ENCODE results near the gene CER1. TPM values are rescaled to one million over a fixed set of nuclear protein-coding genes. Genes with fewer than 3 reads are reported as not detected.

CER1 gene, protein sequence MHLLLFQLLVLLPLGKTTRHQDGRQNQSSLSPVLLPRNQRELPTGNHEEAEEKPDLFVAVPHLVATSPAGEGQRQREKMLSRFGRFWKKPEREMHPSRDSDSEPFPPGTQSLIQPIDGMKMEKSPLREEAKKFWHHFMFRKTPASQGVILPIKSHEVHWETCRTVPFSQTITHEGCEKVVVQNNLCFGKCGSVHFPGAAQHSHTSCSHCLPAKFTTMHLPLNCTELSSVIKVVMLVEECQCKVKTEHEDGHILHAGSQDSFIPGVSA
- total RNA-seq (2014; rRNA removed; shearing (Covaris generic)) = not detected in 2 replicates

GRCh38 chr9:14722391-14723035, at the start of gene CER1:
TSS of gene CER1 (minus strand) at chr9:14722733. CDS start at chr9:14722672, 61 bp downstream.
- DNase-seq (ENCODE audit: low read depth) = no peak

GRCh38 chr9:14770592-14770991, 48.1 kb upstream of the CER1 start:
- no peak for DNase-seq (ENCODE audit: low read depth)

DNA sequence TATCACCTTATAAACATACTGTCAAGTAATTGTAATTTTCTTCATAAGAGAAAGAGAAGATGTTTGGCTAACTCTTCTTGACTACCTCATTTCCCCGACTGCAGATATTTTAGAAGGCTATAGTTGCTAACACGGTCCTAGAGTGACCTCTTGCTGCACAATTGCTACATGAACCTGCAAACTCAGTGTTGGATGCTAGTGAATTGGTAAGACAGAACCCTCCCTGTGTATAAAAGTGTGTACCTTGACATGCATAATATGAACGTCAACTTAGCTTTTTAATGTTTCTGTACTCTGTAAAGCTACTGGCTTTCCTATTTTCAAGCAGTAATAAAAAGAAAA, 46.7 kb upstream of the CER1 start:
- peak; percentile 46 for DNase-seq (ENCODE audit: low read depth)

GRCh38 chr9:14768405-14769229, 46.1 kb upstream of the CER1 start:
- DNase-seq (ENCODE audit: low read depth) = peak; percentile 57

DNA sequence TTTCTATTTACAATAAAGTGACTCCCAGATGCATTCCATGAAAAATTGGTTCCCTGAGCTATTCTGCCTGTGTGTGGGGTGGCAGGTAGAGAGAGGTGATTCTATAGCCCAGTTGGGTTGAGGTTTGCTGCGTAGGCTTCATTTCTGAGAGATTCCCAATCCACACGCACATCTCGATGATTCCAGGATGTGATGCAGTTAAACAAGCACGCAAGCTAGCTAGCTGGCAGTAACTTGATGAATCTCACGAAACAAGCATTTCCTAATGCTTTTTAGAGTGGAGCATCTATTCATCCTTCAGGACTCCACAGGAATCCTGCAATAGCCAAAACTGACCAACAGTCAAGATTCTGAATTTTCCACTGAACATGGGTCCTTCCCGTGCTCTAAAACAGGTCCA, 43.8 kb upstream of the CER1 start:
- peak; percentile 7 for DNase-seq (ENCODE audit: low read depth)

- no peak for DNase-seq (ENCODE audit: low read depth)
These were observed 39.1 kb upstream of the CER1 start for GRCh38 chr9:14761584-14761983.

GRCh38 chr9:14760060-14760459, 37.5 kb upstream of the CER1 start:
- DNase-seq (ENCODE audit: low read depth) = no peak

- DNase-seq (ENCODE audit: low read depth) = no peak
These were observed 33.8 kb upstream of the CER1 start for GRCh38 chr9:14756291-14756690.

DNA sequence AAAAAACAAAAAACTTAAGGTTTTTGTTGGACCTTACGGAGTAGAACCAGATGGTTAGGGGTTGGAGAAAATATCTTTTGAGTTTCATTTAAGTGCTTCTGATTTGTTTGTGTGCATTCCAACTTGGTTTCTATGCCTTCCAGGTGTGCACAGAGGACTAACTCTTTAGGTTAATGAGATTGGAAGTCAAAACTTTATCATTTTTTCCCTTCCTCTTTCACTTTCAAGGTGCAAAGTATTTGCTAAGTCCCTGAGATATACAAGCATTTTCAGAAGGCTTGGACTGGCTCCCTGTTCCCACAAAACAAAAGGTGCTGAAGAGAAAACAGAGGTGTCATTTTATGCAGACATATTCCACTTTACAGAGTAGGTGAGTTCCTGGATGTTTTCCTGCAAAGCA, 30.3 kb upstream of the CER1 start:
- DNase-seq (ENCODE audit: low read depth) = no peak

DNA sequence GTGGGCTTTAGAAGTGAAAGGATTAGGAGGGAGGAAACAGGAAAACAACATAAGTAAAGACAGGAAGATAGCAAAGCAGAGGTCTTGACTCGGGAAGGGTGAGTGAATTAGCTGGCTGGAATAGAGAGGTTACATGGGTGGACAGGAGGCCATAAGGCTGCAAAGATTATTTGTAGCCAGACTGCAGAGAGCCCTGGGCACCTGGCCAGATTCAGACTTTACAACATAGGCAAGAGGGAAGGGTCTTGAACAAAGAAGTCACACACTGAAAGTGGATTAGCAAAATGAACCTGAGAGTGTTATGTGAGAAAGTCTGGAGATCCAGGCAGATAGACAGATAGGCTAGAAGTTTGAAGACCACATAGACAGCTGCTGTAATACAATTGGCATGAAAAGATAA, 29.7 kb upstream of the CER1 start:
- no peak for DNase-seq (ENCODE audit: low read depth)

- DNase-seq (ENCODE audit: low read depth) = no peak
These were observed 28.3 kb upstream of the CER1 start for GRCh38 chr9:14750821-14751220.

DNA sequence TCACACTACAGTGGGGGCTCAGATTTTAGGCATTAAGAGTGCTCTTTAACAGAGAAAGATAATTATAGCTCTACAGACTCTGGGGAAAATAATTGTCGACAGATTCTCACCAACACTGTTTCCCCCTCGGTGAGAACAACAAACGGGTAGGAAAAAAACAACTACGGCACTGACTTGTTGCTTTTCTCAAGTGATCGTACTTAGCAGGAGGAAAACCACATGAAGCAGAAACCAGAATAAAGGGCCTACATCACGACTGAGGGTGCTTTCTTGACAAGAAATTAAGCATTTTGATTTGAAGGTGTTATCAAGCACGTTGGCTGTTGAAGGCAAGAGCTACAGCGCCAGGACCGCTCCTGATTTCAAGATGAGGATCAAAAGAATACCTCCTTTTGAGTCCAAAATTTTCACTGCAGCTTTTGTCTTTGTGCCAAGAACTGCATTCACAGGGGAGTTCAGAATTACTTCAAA, 27.2 kb upstream of the CER1 start:
- DNase-seq (ENCODE audit: low read depth) = no peak

DNA sequence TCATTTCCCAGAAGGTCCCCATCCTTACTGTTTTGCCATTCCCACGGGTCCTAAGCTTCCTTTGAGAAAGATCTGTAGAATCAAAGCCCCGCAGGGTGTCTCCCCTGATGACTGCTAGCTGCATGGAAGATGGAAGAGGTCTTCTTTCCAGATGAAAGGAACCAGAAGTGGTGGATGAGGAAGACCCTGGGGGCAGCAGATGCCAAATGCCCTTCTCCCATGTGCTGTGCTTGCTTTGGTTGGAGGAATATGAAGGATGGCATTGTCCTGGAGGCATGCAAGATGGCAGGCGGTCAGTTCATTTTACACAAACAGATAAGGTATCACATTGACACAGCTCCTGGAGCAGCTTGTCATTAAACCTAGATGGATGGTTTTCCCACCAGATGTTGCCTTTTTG, 25.8 kb upstream of the CER1 start:
- no peak for DNase-seq (ENCODE audit: low read depth)

DNA sequence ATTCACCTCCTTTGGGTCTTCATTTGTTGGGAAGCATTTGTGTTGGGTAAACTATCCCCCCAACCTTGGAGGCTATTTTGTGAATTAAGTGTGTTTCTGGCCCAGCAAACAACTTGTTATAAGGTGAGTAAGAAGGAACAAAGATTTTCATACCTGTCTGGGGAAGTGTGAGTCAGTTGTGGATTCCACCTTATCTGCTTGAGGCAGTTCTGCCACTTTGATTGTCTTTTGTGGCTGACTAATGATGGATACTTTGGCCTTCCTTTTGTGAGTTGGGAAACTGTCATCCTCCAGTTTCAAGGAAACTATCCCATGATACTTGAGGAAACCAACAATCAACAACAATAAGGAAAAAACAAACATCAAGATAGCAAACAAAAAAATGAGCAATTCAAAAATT, 24.6 kb upstream of the CER1 start:
- no peak for DNase-seq (ENCODE audit: low read depth)

DNA sequence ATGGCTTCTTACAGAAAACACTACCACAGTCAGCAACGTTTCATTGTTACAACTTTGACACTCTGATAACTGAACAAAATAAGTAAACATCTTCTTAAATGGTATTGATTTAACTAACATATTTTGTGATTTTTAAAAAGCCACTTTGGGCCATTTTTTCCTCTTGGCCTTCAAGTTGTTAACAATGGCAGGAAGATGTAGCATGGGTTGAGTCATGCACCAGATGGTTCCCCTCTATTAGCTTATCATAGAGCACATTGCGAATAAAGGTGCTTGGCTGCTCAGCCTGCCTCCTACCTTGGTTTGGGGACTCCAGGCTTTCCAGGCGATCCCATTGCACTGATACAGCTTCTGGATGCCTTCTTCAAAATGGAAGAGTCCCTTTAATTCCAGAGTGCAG, 24.1 kb upstream of the CER1 start:
- DNase-seq (ENCODE audit: low read depth) = no peak

- DNase-seq (ENCODE audit: low read depth) = no peak
These were observed 22.2 kb upstream of the CER1 start for GRCh38 chr9:14744768-14745167.

- no peak for DNase-seq (ENCODE audit: low read depth)
These were observed 18.8 kb upstream of the CER1 start for GRCh38 chr9:14741369-14741768.

- no peak for DNase-seq (ENCODE audit: low read depth)
These were observed 10.6 kb upstream of the CER1 start for GRCh38 chr9:14733133-14733532.

GRCh38 chr9:14731294-14731981, 8.9 kb upstream of the CER1 start:
- no peak for DNase-seq (ENCODE audit: low read depth)

DNA sequence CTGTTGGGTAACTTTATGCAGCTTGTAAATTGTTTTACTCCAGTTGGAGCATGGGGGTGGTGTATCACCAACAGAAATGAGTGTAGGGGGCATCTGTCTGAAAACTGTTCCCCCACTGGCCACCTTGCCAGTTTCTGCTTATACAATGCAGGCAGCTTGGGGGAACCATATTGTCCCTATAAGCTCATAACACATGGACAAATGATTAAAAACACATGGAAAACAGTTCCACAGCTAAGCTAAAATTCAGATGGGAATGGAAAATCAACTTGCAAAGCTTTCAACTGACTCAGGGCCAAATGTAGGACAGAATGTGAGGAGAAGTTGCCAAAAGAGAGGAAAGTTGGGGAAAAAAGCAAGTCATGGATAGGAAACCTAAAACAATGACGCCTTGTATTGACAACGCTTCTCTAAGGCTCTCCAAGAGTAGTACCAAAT, 7.9 kb upstream of the CER1 start:
- DNase-seq (ENCODE audit: low read depth) = no peak

DNA sequence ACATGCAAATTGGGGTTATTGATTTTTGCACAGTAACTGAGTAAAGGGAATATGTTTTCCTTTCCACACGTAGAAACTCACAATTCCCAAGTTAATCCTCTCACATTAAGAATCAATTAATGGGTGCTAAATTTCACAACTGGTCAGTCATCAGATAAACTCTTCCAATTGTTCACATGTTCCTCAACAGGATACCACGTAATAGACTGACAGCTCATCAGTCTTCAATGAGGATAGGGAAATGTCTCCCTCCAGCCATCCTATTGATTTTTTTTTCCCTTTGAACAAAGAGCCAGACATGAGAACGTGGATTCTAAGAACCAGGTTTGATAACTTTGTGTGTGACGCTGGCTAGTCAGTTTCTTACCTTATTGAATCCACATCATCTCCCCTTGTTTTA, 768 bp upstream of the CER1 start:
- DNase-seq (ENCODE audit: low read depth) = no peak

- DNase-seq (ENCODE audit: low read depth) = no peak
These were observed 3.2 kb downstream of the CER1 start for GRCh38 chr9:14719231-14719923.
